ENCODE measurements around the gene TCOF1.
A peak's percentile ranks its signal among the peaks of the same experiment; 100 is the strongest.

TCOF1 gene

GRCh38 chr5:150350524-150351344 lies 6.8 kb upstream of the TCOF1 start:
- DNase-seq (ENCODE audit: low read depth, low spot score), result peak; percentile 88

- DNase-seq (ENCODE audit: low read depth, low spot score), result no peak
These were observed 5.1 kb upstream of the TCOF1 start for GRCh38 chr5:150352244-150353031.

- peak; percentile 34 for DNase-seq (ENCODE audit: low read depth, low spot score)
These were observed 4.3 kb upstream of the TCOF1 start for GRCh38 chr5:150353032-150353675.

DNA sequence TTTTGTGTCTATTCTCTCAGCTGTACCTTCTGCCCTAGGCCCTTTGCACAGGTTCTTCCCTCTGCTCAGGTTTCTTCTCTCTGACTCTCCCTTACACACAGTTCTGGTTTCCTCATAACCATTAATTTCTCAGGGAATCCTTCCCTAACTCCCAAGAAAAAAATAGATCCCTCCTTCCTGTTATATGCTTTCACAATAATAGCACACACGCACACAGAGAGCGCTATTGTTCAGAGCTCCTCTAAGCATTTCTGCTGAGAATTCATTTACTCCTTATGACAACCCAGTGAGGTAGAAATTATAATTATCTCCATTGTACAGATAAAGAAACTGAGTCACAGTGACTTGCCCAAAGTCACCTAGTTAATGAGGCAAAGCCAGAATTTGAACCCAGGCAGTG lies 1.7 kb upstream of the TCOF1 start:
- DNase-seq (ENCODE audit: low read depth, low spot score), result no peak

GRCh38 chr5:150356575-150357294 lies 762 bp upstream of the TCOF1 start:
- no peak for DNase-seq (ENCODE audit: low read depth, low spot score)

GRCh38 chr5:150358261-150359095 lies 981 bp downstream of the TCOF1 start:
- no peak for DNase-seq (ENCODE audit: low read depth, low spot score)

GRCh38 chr5:150361301-150361700 lies 3.8 kb downstream of the TCOF1 start:
- no peak for DNase-seq (ENCODE audit: low read depth, low spot score)

DNA sequence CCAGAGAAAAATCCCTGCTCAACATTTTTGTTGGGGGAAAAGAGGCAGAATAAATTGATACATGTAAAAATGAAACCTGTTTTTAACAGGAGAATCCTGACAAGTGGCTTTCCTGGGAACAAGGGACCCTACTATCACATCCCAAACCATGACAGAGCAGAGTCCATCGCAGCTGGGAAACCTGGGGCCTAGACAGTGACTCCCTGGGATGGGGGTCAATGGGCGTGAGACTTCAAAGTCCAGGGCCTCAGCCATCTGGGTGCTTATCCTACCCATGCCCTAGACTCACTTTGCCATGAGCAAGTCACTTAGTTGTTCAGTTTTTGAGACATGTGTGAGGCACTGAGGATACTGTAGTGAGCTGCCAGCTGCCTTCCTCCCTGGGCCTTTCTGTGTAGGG lies 5.7 kb downstream of the TCOF1 start:
- DNase-seq (ENCODE audit: low read depth, low spot score), result no peak

- DNase-seq (ENCODE audit: low read depth, low spot score), result no peak
These were observed 6.5 kb downstream of the TCOF1 start for GRCh38 chr5:150364004-150364403.

DNA sequence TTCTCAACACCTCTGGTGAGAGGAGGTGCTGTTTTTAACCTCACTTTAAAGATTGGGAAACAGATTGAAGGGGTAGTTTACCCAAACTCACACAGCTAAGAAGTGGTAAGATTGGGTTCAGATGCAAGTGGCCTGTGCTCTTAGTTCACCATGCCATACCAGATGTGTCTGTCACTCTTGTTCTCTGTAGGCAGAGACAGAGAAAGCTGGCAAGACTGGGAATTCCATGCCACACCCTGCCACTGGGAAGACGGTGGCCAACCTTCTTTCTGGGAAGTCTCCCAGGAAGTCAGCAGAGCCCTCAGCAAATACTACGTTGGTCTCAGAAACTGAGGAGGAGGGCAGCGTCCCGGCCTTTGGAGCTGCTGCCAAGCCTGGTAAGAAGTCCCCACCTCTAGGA lies 11.0 kb downstream of the TCOF1 start:
- DNase-seq (ENCODE audit: low read depth, low spot score), result no peak

GRCh38 chr5:150372639-150373038 lies 15.1 kb downstream of the TCOF1 start:
- DNase-seq (ENCODE audit: low read depth, low spot score), result no peak

DNA sequence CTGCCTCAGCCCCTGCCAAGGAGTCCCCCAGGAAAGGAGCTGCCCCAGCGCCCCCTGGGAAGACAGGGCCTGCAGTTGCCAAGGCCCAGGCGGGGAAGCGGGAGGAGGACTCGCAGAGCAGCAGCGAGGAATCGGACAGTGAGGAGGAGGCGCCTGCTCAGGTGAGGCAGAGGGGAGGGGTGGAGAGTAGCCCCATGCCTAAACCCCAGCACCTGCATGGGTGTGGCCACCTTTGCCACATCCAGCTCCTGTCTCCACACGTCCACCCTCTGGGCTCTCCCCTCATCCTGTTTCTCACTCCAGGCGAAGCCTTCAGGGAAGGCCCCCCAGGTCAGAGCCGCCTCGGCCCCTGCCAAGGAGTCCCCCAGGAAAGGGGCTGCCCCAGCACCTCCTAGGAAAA lies 17.2 kb downstream of the TCOF1 start:
- no peak for DNase-seq (ENCODE audit: low read depth, low spot score)

- DNase-seq (ENCODE audit: low read depth, low spot score), result no peak
These were observed 19.6 kb downstream of the TCOF1 start for GRCh38 chr5:150376799-150377771.

DNA sequence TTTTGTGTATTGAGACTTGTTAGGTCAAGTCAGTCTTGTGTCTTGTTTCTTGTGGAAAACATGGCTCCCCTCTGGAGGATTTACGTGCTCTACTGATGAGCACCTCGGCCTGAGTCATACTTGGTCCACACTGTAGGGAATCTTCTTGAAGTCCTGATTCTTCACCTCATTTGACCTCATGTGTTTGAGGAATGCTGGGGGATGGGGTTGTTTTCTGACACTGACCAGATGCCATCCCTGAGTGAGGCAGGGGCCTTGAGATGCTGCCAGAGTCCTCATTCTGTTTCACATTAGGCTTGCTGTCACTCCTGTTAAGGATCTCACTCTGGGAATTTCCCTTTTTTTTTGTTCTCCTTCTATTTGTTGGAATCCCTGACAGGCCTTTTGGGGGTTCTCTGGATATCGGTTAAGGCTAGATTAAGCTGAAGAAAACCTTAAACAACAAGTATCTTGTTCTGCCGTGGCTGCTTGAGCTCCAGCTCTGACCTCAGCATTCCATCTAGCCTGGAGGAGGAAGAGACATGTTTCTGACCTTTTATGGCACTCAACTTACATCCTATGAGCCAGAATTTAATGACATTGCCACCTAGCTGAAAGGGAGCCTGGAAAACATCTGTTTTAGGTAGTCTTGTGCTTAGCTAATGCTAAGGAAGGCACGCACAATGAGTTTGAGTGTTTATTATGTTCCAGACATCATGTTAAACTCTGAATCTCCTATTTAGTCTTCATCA lies 20.6 kb downstream of the TCOF1 start:
- peak; percentile 89 for DNase-seq (ENCODE audit: low read depth, low spot score)

DNA sequence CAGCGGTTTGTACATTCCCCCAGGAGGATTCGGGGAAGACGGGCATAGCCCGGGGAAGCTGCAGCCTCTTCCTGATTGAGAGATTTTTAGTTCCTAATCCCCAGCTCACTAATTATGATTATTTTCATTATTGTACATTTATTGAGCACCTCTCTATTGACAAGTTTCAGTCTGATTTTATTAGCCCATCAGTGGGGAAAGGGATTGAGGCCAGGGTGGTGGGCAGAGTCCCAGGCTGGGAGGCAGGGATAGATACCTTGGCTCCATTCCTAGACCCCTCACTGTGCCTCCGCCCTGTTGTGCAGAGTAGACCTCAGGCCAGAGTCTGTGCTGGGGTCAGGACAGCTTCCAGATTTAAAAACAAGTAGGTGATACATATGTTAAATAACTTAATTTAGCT lies 27.2 kb downstream of the TCOF1 start:
- DNase-seq (ENCODE audit: low read depth, low spot score), result no peak

DNA sequence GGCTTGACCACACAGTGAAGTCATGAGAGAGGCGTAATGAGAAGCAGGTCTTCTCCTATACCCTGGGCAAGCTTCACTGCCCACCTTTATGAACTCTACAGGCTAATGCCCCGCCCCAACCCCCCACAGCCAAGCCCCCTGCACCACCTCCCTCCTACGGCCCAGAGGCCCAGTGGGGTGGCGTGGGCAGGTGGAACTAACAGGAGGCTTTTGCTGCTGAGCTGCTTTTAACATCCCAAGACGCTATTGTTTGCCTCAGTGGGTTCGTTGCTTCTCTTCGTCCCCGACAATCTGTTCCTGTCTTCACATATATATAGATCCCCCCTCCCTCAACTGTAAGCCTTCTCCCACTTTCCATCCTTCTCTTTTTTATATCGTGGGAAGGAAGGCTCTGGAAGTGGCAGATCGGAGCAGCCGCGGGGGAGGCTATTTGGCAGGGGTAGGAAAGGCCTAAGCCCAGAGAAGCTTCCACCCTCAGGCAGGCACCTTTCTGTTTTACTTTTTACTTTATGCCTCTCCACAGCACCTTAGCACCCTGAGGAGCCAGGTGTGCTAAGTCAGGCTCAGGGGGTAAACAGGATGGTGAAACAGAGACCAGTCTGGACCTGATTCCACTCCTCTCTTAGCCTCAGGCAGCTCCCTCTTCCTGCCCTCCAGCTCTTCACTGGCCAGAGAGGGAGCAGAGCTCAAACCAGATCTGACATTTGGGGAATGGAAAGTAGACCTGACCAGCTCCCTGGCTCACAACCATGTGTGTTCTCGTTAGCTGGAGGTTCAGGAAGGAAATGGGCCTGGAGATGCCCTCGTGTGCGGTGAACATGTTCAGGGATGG lies 28.7 kb downstream of the TCOF1 start:
- DNase-seq (ENCODE audit: low read depth, low spot score), result no peak

- DNase-seq (ENCODE audit: low read depth, low spot score), result no peak
These were observed 32.2 kb downstream of the TCOF1 start for GRCh38 chr5:150389531-150390266.
